ENCODE results near the gene ITGB3. TPM values are rescaled to one million over a fixed set of nuclear protein-coding genes. Genes with fewer than 3 reads are reported as not detected.
A peak's percentile ranks its signal among the peaks of the same experiment; 100 is the strongest.

Gene ITGB3
- total RNA-seq, 1 experiment from 2014 or later: 0.68 TPM

- peak overlapping the region; percentile 33 for H3K27ac Mint-ChIP-seq (ENCODE audit: unreplicated experiment)
- BruUV-seq (replicated peaks): no TSS peak
- peaks cover 1% of the 10 kb centered on the region for H3K27me3 Mint-ChIP-seq (ENCODE audit: unreplicated experiment)
- no peaks in the 10 kb centered on the region for H3K36me3 Mint-ChIP-seq (ENCODE audit: insufficient read depth, unreplicated experiment)
- H3K9me3 Mint-ChIP-seq (ENCODE audit: low read depth, unreplicated experiment): peaks cover 2% of the 10 kb centered on the region
- intact Hi-C loops (cut with micrococcal nuclease; ENCODE audit: unreplicated experiment): no loop called here
- TF ChIP-seq CTCF (IDR thresholded peaks at IDR 0.05; ENCODE audit: unreplicated experiment): no peak
- H3K4me1 Mint-ChIP-seq (ENCODE audit: low read depth, unreplicated experiment): peaks cover 26% of the 10 kb centered on the region
- CTCF ChIA-PET: interaction anchor here (0.6 to 1.2 kb wide), 3 partner anchors 15 to 129 kb away, joined by 3 to 4 read pairs (median 4); partner anchors contain the start of gene CDC27
- DNase-seq: peak; percentile 86
- H3K4me3 Mint-ChIP-seq (ENCODE audit: low read depth, unreplicated experiment): peak overlapping the region; percentile 4
Observed at GRCh38 chr17:47205419-47205963, 48.1 kb upstream of the ITGB3 start.

GRCh38 chr17:47207143-47208067 is 46.2 kb upstream of the ITGB3 start:
- CTCF ChIA-PET: interaction anchor here (0.6 to 1.0 kb wide), 3 partner anchors 9 to 289 kb away, joined by 3 to 5 read pairs (median 4); no protein-coding TSS in a partner anchor
- Mint-ChIP-seq H3K27me3 (ENCODE audit: unreplicated experiment) (peaks cover 10% of the 10 kb centered on the region), H3K4me1 (ENCODE audit: low read depth, unreplicated experiment) (peaks cover 26% of the 10 kb centered on the region), H3K36me3 (ENCODE audit: insufficient read depth, unreplicated experiment) (no peaks in the 10 kb centered on the region), H3K9me3 (ENCODE audit: low read depth, unreplicated experiment) (peaks cover 2% of the 10 kb centered on the region), H3K27ac (ENCODE audit: unreplicated experiment) (no peak overlapping the region), H3K4me3 (ENCODE audit: low read depth, unreplicated experiment) (no peak overlapping the region)
- intact Hi-C loops (cut with micrococcal nuclease; ENCODE audit: unreplicated experiment): no loop called here
- TF ChIP-seq CTCF (IDR thresholded peaks at IDR 0.05; ENCODE audit: unreplicated experiment): no peak
- BruUV-seq (replicated peaks): no TSS peak
- no peak for DNase-seq

- intact Hi-C loops (cut with micrococcal nuclease; ENCODE audit: unreplicated experiment): no loop called here
- no peak for TF ChIP-seq CTCF (IDR thresholded peaks at IDR 0.05; ENCODE audit: unreplicated experiment)
- peaks cover 23% of the 10 kb centered on the region for H3K27me3 Mint-ChIP-seq (ENCODE audit: unreplicated experiment)
- H3K4me3 Mint-ChIP-seq (ENCODE audit: low read depth, unreplicated experiment): no peak within 1 kb of the TSS
- H3K9me3 Mint-ChIP-seq (ENCODE audit: low read depth, unreplicated experiment): no peaks in the 10 kb centered on the region
- no TSS peak for BruUV-seq (replicated peaks)
- CTCF ChIA-PET: interaction anchor here (0.5 to 0.8 kb wide), 2 partner anchors 15 to 208 kb away, joined by 3 to 4 read pairs; no protein-coding TSS in a partner anchor
- DNase-seq: no peak
- no peak within 1 kb of the TSS for H3K27ac Mint-ChIP-seq (ENCODE audit: unreplicated experiment)
- H3K36me3 Mint-ChIP-seq (ENCODE audit: insufficient read depth, unreplicated experiment): no peaks in the 10 kb centered on the region
- peaks cover 24% of the 10 kb centered on the region for H3K4me1 Mint-ChIP-seq (ENCODE audit: low read depth, unreplicated experiment)
Observed at GRCh38 chr17:47208744-47209488, 44.7 kb upstream of the ITGB3 start, which contains the start of gene MYL4. TSS of gene MYL4 (plus strand) at chr17:47209348. CDS start at chr17:47209423, 75 bp downstream.

GRCh38 chr17:47209499-47209898 is 44.1 kb upstream of the ITGB3 start:
- DNase-seq: no peak
- peaks cover 18% of the 10 kb centered on the region for H3K4me1 Mint-ChIP-seq (ENCODE audit: low read depth, unreplicated experiment)
- no peak overlapping the region for H3K4me3 Mint-ChIP-seq (ENCODE audit: low read depth, unreplicated experiment)
- peaks cover 26% of the 10 kb centered on the region for H3K27me3 Mint-ChIP-seq (ENCODE audit: unreplicated experiment)
- H3K27ac Mint-ChIP-seq (ENCODE audit: unreplicated experiment): no peak overlapping the region
- CTCF ChIA-PET: interaction anchor here (0.7 to 0.8 kb wide), 2 partner anchors 14 to 73 kb away, joined by 3 to 4 read pairs; no protein-coding TSS in a partner anchor
- no peaks in the 10 kb centered on the region for H3K9me3 Mint-ChIP-seq (ENCODE audit: low read depth, unreplicated experiment)
- no peak for TF ChIP-seq CTCF (IDR thresholded peaks at IDR 0.05; ENCODE audit: unreplicated experiment)
- intact Hi-C loops (cut with micrococcal nuclease; ENCODE audit: unreplicated experiment): no loop called here
- no TSS peak for BruUV-seq (replicated peaks)
- no peaks in the 10 kb centered on the region for H3K36me3 Mint-ChIP-seq (ENCODE audit: insufficient read depth, unreplicated experiment)
